Measurements from ENCODE around the gene WDR27.

DNA sequence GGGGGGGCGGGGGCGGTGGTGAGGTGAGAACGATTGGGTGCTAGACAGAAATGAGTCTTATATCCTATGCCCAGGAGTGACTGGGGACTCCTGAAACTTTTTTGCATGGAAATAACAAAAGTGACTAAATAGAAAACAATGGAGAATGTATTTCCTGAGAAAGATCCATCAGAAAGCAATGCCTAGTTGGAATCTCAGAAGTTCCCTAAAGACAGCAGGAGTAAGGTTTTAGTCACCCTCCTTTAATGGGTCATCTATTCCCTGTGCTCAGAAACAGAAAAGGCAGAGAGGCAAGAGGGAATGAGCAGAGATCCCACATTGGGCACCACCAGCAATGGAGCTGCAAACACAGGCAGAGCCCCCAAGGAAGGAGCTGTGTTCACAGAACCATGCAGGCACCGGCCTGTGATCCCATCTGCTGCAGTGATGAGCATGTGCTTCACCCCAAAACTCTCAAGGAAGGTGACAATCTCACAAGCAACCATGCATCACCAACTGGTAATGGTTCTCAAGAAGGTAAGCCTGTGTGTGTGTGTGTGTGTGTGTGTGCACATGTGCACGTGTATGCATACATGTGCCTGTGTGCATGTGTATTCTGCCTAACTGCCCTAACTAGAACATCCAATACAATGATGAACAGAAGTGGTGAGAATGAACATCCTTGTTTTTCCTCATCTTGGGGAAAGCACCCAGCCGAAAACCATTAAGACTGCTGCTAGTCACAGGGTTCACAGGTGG lies 168.4 kb downstream of the WDR27 start:
- no peak for TF ChIP-seq POLR2A (IDR thresholded peaks at IDR 0.05; ENCODE audit: low read length)
- TF ChIP-seq GATA1 (IDR thresholded peaks at IDR 0.05; ENCODE audit: low read depth, low read length): no peak

Measured in erythroblast (primary cell).